Measurements from ENCODE around the gene UPK2.
A peak's percentile ranks its signal among the peaks of the same experiment; 100 is the strongest.
"Not testable (repeated sequence)": the region's sequence is repeated elsewhere in the genome, so short reads cannot be mapped to it uniquely, and the experiment has no call there.

UPK2 gene

DNA sequence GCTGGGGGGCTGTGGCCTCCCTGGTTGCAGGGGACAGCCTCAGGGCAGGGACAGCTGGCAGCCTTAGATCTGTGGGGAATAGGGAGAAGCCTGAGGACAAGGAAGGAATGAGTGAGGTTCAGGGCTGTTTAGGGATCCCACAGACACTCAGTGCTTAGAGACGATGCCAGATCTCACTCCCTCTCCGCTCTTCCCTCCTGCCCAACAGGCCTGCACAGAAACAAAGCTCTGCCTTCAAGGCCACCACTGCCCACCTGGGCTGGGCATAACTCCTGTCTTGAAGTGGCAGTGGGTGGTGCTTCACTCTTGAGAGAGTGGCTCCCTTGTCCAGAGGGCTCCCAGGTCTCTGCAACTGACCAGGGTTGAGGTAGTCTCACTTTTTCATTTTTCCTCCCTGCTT lies 28.7 kb downstream of the UPK2 start:
- no peak for DNase-seq (ENCODE audit: low read depth in 2 of 3, low spot score in 2 of 3)

DNA sequence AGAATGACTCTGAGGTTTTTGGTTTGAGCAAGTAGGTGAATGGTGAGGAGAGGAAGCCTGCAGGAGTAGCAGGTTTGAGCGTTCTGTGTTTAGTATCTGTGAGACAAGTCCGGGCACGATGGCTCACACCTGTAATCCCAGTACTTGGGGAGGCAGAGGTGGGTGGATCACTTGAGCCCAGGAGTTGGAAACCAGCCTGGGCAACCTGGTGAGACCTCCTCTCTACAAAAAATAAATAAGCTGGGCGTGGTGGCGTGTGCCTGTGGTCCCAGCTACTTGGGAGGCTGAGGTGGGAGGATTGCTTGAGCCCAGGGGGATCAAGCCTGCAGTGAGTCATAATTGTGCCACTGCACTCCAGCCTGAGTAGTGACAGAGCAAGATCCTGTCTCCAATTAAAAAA lies 32.2 kb downstream of the UPK2 start:
- no peak for DNase-seq (ENCODE audit: low read depth in 2 of 3, low spot score in 2 of 3)

DNA sequence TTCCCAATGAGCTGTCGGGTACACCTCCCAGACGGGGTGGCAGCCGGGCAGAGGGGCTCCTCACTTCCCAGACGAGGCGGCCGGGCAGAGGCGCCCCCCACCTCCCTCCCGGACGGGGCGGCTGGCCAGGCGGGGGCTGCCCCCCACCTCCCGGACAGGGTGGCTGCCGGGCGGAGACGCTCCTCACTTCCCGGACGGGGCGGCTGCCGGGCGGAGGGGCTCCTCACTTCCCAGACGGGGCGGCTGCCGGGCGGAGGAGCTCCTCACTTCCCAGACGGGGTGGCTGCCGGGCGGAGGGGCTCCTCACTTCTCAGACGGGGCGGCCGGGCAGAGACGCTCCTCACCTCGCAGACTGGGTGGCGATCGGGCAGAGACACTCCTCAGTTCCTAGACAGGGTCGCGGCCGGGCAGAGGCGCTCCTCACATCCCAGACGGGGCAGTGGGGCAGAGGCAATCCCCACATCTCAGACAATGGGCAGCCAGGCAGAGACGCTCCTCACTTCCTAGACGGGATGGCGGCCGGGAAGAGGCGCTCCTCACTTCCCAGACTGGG lies 35.5 kb downstream of the UPK2 start:
- DNase-seq (ENCODE audit: low read depth in 2 of 3, low spot score in 2 of 3), result not testable (repeated sequence)

DNA sequence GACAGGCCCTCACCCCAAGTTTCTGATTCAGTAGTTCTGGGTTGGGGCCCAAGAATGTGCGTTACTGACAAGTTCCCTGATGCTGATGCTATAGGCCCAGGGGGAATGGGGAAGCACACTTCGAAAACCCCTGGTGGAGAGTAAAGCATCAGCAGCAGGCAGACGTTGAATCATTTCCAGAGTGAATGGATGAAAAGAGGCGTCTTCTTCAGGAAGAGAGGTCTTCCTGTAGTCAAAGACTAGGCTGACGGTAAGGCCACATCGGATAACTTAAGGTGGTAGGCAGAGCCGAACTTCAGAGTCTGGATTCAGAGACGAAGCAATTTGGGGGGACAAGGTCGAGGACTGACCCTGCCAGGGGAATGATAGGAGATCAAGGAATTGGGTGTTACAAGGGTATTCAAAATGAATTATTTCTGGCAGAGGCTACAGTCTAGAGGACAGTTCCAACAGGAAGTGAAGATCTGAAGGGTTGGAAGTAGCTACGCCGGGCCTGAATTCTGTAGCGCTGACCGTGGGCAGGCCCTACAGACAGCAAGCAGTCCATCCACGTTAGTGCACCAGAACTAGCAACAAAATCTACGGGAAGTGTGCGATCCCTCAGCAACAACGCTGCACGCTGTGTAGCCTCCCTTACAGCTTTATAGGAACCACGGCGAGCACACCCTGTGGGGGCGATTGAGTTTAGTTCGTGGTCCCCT lies 41.0 kb downstream of the UPK2 start:
- no peak for DNase-seq (ENCODE audit: low read depth in 2 of 3, low spot score in 2 of 3)

DNA sequence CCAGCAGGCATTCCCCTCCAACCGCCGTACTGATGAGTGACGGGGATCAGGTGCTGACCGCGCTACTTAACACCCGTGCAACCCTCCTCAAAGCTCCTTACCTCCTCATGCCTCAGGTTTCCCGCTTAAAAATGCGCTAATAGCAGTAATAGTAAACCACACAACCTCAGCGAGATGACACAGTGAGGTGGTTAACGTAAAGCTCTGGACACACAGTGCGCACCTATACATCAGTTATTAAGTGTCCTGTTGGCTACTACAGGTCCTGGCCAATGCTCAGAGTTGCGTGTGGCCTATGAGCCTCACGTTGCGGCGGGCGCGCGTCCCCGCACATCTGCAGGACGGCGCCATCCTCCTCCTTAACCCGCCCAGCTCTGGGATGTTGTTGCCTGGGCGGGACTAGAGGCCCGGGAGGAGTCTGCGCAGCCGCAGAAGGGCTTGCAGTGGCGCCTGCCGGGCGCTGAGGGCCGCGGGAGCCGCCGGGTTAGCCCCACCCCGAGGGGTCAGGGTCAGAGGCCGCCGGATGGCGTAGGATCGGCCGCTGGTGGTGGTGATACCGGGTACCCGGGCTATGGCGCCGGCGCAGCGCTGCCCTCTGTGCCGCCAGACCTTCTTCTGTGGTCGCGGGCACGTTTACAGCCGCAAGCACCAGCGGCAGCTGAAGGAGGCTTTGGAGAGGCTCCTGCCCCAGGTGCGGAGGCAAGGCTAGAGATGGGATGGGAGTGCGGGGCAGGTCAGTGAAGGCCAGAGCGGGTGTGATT lies 41.7 kb downstream of the UPK2 start, which contains the start of gene CENATAC:
TSS of gene CENATAC (plus strand) at position 512 of the 761 bp plus-strand sequence. CDS start at position 572, 60 bp downstream.
- peak; percentile 74 to 88 (median 88) for DNase-seq (ENCODE audit: low read depth in 2 of 3, low spot score in 2 of 3)

DNA sequence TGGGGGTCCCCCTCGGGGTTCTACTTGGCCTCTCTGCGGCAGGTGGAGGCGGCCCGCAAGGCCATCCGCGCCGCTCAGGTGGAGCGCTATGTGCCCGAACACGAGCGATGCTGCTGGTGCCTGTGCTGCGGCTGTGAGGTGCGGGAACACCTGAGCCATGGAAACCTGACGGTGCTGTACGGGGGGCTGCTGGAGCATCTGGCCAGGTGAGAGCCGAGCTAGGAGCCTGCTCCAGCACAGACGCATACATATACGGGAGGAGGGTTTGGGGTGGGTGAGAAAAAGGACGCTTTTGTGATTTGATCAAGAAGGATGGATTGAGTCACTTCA lies 42.3 kb downstream of the UPK2 start:
- DNase-seq (ENCODE audit: low read depth in 2 of 3, low spot score in 2 of 3), result no peak

DNA sequence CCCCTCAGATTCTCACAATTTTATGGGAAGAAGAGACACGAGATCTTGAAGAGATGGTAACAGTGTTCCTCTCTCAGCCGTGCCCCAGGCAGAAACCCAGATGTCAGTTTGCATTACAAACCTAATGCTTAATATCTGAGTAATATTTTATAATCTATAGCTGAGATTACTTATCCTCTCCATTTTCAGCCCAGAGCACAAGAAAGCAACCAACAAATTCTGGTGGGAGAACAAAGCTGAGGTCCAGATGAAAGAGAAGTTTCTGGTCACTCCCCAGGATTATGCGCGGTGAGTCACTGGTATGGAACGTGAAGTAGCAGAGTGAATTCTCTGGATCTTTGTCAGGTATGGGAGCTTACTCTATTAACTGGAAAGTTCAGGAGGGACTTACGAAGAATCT lies 42.7 kb downstream of the UPK2 start:
- no peak for DNase-seq (ENCODE audit: low read depth in 2 of 3, low spot score in 2 of 3)

DNA sequence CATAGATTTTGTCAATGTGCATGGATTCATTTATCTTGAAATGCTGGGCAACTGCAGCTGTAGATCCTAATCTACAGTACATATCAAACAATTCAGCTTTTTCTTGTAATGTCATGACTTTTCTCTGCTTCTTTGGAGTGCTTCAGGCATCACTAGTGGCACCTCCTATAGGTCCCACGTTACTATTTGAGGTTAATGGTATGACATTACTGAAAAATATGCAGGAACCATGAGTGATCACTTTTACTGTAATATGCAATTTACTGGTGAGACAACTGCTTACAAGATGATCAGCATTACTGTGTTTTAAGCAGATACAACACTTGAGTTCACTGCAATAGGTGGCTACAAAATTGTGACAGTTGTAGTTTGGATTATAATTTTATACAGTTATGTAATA lies 44.8 kb downstream of the UPK2 start:
- no peak for DNase-seq (ENCODE audit: low read depth in 2 of 3, low spot score in 2 of 3)

DNA sequence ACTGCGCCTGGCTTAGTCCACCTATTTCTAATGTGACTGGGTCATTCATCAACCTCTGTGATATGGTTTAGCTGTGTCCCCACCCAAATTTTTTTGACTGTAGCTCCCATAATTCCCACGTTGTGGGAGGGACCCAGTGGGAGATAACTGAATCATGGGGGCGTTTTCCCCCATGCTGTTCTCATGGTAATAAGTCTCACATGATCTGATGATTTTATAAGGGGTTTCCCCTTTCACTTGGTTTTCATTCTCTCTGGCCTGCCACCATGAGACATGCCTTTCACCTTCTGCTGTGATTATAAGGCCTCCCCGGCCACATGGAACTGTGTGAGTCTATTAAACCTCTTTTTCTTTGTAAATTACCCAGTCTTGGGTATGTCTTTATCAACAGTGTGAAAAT lies 50.6 kb downstream of the UPK2 start:
- DNase-seq (ENCODE audit: low read depth in 2 of 3, low spot score in 2 of 3), result no peak

All from activated CD8-positive, alpha-beta memory T cell treated with anti-CD3 and anti-CD28 coated beads for 48 hours (primary cell).